Renal cortex interstitium (tissue), 11 donors: ENCODE data around the gene SDF2. TPM values are rescaled to one million over a fixed set of nuclear protein-coding genes. Genes with fewer than 3 reads are reported as not detected.

Experiments used
- DNase-seq, 11 donors: peaks; one replicate each; pipeline ENCODE4 v3.0.0-alpha.2; 2013; ENCODE audit warnings: low read depth in 9 of 11, low spot score in 4 of 11; ENCODE audit errors: extremely low read depth in 1 of 11
- polyA plus RNA-seq, 3 donors: library from polyadenylated mRNA; unstranded; fragments of 120-200 nt; gene quantifications; one replicate each; pipeline ENCODE4 v1.2.1, GENCODE V29; 2013; ENCODE audit not compliant: insufficient read length in 3 of 3

The SDF2 gene
- polyA plus RNA-seq, 3 donors, result 80.2 to 85.8 (median 81.8) TPM

GRCh38 chr17:28648698-28649097 is 13.0 kb downstream of the SDF2 start:
- DNase-seq, result no peak

GRCh38 chr17:28646039-28646754 is 15.5 kb downstream of the SDF2 start:
- DNase-seq, result no peak

DNA sequence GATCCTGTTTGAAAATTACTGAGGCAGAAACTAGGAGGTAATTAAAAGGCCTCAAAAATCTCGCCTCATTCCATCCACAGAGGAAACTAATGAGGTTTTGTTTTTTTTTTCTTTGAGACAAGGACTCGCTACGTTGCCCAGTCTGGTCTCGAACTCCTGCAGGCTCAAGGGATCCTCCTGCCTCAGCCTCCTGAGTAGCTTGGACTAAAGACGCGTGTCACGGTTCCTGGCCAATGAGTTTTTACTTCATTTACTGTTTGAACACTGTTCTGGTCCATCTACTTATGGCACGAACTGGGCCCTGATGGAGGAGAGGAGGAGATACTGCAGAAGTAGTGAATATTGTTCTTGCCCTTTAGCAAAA is 16.1 kb downstream of the SDF2 start:
- DNase-seq, result no peak

GRCh38 chr17:28644787-28645575 is 16.7 kb downstream of the SDF2 start, which contains the start of gene BLTP2:
TSS of gene BLTP2 (minus strand) at chr17:28645158. CDS start at chr17:28645056, 102 bp downstream.
- DNase-seq, result peak; percentile 82 to 94 (median 92)

GRCh38 chr17:28643983-28644786 is 17.5 kb downstream of the SDF2 start:
- no peak for DNase-seq

GRCh38 chr17:28641579-28641978 is 20.1 kb downstream of the SDF2 start:
- no peak for DNase-seq

DNA sequence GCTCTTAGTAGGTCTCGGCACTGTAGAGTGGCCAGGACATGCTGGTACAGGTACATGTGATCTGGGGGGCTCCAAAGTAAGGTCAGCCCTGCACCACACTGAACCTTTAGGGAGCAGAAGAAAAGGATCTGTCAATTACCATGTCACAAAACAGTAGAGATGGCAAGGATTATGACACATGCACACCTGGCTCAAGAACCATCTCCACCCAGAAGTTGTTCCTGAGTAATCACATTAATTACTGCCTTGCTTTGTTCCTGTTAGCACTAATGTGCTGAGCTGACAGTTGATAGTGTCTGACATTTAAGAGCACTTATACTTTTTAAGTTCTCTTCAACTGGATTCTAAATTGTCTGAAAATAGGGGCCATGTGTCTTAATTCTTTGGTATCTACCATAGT is 26.2 kb downstream of the SDF2 start:
- DNase-seq, result no peak

DNA sequence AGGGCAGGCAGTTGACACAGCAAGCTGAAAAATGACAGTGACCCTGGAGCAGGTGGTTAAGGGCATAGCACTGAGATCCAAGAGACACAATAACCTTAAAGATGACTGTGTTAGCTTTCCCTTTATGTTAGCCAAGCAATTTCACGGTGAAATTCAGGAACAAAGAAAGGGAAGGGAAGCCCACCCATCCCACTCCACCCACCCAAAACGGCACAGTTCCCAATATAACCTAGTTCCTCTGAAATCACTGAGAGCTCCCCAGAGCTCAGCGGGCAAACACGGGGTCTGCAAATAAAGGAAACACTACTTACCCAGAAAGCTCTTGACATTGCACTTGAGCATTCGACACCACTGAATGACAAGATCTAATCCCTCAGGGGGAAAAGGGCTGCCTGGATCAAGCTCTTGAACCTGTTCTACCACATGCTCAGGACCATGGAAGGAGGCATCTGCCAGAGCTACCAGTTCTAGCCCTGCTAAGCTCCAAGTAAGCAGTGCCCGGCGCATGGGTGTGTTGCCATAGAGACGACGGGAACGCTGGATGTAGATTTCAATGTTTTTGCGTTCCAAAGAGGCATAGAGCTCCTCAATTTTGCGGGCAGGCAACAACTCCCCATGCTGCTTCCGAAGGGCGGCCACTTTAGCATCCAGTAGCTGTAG is 27.4 kb downstream of the SDF2 start:
- DNase-seq, result no peak

- DNase-seq, result no peak
These were observed 34.9 kb downstream of the SDF2 start for GRCh38 chr17:28626818-28627217.

DNA sequence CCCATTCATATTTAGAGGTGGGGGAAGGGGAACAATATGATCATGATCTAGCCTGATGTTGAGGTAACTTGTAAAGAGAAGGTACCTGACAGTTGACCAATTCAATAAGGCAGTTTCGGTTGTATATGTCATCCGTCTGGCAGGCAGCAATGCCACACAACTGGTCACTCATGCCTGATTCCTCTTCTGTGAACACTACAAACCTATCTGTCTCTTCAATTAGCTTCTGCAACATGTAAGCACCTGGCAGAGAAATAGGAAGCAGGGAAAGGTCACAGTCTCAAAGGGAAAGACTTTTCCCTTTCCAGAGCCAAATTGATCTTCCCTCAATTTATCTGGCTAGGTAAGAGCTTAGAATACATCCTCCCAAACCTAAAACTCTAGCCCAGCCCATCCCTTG is 37.6 kb downstream of the SDF2 start:
- no peak for DNase-seq

- DNase-seq, result no peak
These were observed 38.0 kb downstream of the SDF2 start for GRCh38 chr17:28623696-28624095.

GRCh38 chr17:28622186-28622585 is 39.5 kb downstream of the SDF2 start:
- DNase-seq, result no peak

DNA sequence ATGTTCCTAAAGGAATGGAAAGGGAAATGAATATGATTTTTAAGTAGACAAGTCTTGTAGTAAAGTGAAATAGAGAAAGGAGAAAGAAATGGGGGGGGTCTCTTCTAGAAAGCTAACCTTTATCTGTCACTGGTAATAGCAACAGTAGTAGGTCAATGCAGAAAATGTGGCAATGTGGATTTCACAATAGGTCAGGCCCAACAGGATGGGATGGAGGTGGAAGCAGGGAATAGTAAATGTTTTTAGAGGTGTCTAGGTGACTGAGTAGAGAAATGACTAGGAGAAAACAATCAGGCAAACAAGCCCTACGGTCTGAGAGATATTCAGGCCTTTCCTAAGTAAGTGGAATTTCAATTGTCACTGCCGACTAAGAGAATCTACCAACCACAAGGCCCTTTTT is 41.7 kb downstream of the SDF2 start:
- DNase-seq, result no peak

DNA sequence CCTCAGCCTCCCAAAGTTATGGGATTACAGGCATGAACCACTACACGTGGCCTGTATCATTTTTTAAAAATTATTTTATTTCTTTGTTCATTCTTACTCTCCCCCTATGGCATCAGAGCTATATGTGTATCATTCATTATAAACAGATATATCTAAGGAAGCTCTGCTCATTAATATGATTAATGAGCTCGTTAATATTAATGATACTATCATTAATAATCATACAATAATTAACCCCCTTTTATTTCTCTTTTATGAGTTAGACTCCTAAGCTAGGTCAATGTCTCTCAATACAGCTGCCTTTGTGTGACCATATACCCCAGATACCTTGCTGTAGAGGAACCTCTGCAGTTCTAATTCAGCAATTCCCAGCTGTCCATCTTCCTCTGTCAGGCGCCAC is 43.2 kb downstream of the SDF2 start:
- DNase-seq, result no peak

GRCh38 chr17:28616281-28616680 is 45.4 kb downstream of the SDF2 start:
- DNase-seq, result no peak

GRCh38 chr17:28615260-28615940 is 46.3 kb downstream of the SDF2 start:
- DNase-seq, result no peak

DNA sequence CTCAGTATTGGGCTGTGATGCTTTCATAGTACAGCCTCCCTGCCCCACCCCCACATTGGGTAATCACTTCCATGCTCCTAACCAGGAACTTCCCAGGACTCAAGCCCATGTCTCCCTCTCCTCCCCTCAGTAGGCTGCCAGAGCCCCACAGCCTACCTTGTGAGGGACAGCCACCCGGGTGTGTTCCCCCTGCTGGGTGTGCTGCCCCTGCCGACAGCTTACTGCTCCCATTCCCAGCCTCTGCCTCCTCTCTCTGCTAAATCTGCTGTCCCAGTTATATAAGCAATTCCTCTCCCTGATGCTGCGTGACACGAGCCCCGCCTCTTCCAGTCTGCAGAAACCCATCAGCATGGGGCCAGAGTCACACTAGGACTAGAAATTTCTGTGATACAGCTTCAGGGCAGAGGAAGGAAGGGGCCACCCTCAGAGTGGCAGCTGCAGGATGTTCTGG is 47.8 kb downstream of the SDF2 start, which contains the start of gene RSKR:
RSKR (minus strand) TSS at position 255 of the 451 bp plus-strand sequence; CDS start at position 231, 24 bp downstream.
- DNase-seq, result no peak
